Mesodermal cell (in vitro differentiated cells): ENCODE measurements around the gene FZD1.
A peak's percentile ranks its signal among the peaks of the same experiment; 100 is the strongest.

Experiments
- H3K27ac ChIP-seq: 2 replicates; pipeline ENCODE4 v1.7.0; 2013; ENCODE audit warnings: mild to moderate bottlenecking, low read depth, low read length, moderate library complexity; ENCODE audit not compliant: severe bottlenecking
- H3K36me3 ChIP-seq: 2 replicates; pipeline ENCODE4 v1.7.1; 2013; ENCODE audit warnings: mild to moderate bottlenecking, low read length, moderate library complexity; ENCODE audit not compliant: control insufficient read depth, insufficient read depth
- H3K4me1 ChIP-seq: one replicate; pipeline ENCODE4 v1.7.1; 2013; ENCODE audit warnings: mild to moderate bottlenecking, low read length; ENCODE audit not compliant: insufficient read depth, control insufficient read depth, poor library complexity, severe bottlenecking
- H3K4me3 ChIP-seq: 2 replicates; pipeline ENCODE4 v1.7.0; 2013; ENCODE audit warnings: low read length, control low read depth, mild to moderate bottlenecking; ENCODE audit not compliant: insufficient read depth, poor library complexity, severe bottlenecking; ENCODE audit errors: extremely low read depth
- H3K9me3 ChIP-seq: 2 replicates; pipeline ENCODE4 v1.7.1; 2013; ENCODE audit warnings: mild to moderate bottlenecking, low read length, moderate library complexity; ENCODE audit not compliant: control insufficient read depth
- whole genome bisulfite sequencing, 2 experiments: methylation state at CpG; one replicate each; pipeline ENCODE4 v1.1.5; 2013; ENCODE audit warnings: missing lambda C conversion rate in 2 of 2; ENCODE audit not compliant: insufficient coverage in 2 of 2; 5-methylcytosine and 5-hydroxymethylcytosine counted together

FZD1 gene

GRCh38 chr7:91240376-91240941 is 23.8 kb upstream of the FZD1 start:
- Histone ChIP-seq H3K36me3 (no peaks in the 10 kb centered on the region), H3K27ac (no peak overlapping the region), H3K9me3 (no peaks in the 10 kb centered on the region), H3K4me3 (no peak overlapping the region), H3K4me1 (peaks cover 15% of the 10 kb centered on the region)
- 76 to 93% methylated on average over 2 of the region's 2 CpGs for WGBS, 2 experiments

DNA sequence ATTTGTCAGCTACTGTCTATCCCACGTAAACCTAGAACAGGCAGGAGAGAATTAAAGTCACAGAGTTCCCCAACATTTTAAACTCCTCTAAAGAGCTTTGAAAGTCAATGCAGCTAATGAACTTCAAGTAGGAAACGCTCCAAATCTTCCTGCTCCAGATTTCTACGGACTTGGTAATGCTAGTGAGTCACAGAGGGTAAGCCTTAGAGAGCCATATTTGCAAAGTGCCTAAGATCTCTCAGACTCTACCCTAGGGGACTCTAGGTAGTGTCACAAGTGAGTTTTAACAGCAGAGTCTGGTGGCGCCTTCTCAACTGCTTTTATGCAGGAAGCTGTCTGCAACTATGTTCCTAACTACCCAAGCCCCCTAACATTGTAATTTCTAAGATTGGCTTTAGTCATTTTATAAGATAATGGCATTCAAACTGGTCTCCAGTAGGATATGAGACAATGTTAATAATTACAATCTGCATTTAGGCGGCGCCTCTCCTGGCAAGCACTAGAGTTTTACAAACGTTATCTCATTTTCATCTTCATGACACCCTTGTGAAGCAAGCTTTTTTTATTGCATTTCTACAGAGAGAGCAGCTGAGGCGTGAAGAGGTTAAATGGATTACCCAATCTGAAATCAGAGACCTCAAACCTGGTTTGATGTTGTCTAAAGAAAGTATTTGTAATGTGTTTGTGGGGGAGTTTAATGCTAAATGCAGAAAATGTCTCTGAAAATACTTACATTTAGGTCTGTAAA is 22.0 kb upstream of the FZD1 start:
- Histone ChIP-seq H3K27ac (no peak overlapping the region), H3K4me1 (peaks cover 15% of the 10 kb centered on the region)

GRCh38 chr7:91243591-91244301 is 20.5 kb upstream of the FZD1 start:
- Histone ChIP-seq H3K4me3 (no peak overlapping the region), H3K27ac (no peak overlapping the region), H3K4me1 (peaks cover 17% of the 10 kb centered on the region), H3K36me3 (no peaks in the 10 kb centered on the region), H3K9me3 (no peaks in the 10 kb centered on the region)
- 88 to 93% methylated on average over 3 of the region's 6 CpGs for WGBS, 2 experiments

More for the DNA sequence above, 22.0 kb upstream of the FZD1 start:
- no peaks in the 10 kb centered on the region for H3K36me3 ChIP-seq
- no peak overlapping the region for H3K4me3 ChIP-seq
- WGBS, 2 experiments: 85 to 95% methylated on average over 4 to 6 of the region's 8 CpGs
- no peaks in the 10 kb centered on the region for H3K9me3 ChIP-seq

GRCh38 chr7:91247500-91247899 is 16.7 kb upstream of the FZD1 start:
- Histone ChIP-seq H3K27ac (no peak overlapping the region), H3K4me1 (peaks cover 11% of the 10 kb centered on the region), H3K4me3 (no peak overlapping the region), H3K36me3 (no peaks in the 10 kb centered on the region), H3K9me3 (no peaks in the 10 kb centered on the region)

GRCh38 chr7:91248996-91249395 is 15.2 kb upstream of the FZD1 start:
- Histone ChIP-seq H3K9me3 (no peaks in the 10 kb centered on the region), H3K27ac (no peak overlapping the region), H3K4me1 (peaks cover 11% of the 10 kb centered on the region), H3K36me3 (no peaks in the 10 kb centered on the region), H3K4me3 (no peak overlapping the region)
- WGBS, 2 experiments: 71 to 78% methylated on average over 2 of the region's 2 CpGs

DNA sequence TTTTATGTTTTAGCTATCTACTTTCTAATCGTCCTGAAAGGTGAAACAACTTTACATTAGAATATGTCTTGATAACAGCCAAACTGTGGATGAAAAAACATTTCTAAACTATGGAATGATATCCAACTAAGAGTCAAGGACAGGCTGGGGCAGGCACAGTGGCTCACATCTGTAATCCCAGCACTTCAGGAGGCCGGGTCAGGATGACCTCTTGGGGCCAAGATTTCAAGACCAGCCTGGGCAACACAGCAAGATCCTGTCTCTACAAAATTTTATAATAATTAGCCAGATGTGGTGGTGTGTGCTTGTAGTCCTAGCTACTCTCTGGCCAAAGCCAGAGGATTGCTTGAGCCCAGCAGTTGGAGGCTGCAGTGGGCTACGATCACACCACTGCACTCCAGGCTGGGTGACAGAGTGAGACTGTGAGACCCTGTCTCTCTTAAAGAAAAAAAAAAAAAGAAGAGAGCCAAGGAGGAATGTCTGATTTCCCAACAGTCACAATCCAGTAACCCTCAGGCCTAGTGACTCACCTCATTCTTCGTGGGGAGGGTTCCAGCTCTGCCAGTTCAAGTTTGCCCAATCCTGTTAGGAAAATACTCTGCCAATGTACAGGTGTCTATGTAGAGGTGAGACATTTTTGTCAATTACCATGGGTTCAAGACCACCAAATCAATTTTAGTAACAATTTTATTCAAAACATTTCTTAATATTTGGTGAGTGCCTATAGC is 14.6 kb upstream of the FZD1 start:
- H3K4me1 ChIP-seq: peaks cover 11% of the 10 kb centered on the region
- no peak overlapping the region for H3K27ac ChIP-seq
- H3K9me3 ChIP-seq: no peaks in the 10 kb centered on the region
- 80 to 83% methylated on average over 1 to 2 of the region's 4 CpGs for whole genome bisulfite sequencing, 2 experiments
- H3K4me3 ChIP-seq: no peak overlapping the region
- H3K36me3 ChIP-seq: no peaks in the 10 kb centered on the region

GRCh38 chr7:91250706-91251105 is 13.5 kb upstream of the FZD1 start:
- Histone ChIP-seq H3K9me3 (no peaks in the 10 kb centered on the region), H3K36me3 (no peaks in the 10 kb centered on the region), H3K27ac (no peak overlapping the region), H3K4me1 (peaks cover 11% of the 10 kb centered on the region), H3K4me3 (no peak overlapping the region)
- WGBS, 2 experiments: 91 to 97% methylated on average over 3 of the region's 4 CpGs

DNA sequence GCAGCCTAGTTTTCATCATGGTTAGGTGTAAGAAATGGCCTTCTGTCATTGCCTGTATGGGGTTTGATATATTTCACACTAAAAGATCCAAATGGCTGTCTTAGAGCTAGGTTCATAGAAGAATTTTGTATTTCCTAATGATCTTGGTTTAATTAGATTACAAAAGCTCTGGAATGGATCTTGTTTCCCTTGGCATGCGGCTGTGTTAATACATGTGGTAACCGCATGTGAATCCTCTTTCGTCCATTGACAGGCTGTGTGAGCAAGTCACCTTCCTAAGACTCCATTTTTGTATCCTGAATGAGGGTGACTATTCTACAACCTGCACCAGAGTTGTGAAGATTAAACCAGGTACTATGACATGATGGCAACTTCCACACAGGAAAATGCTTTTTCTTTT is 12.4 kb upstream of the FZD1 start:
- 90 to 100% methylated on average over 1 to 2 of the region's 3 CpGs for WGBS, 2 experiments
- Histone ChIP-seq H3K36me3 (no peaks in the 10 kb centered on the region), H3K4me1 (peaks cover 11% of the 10 kb centered on the region), H3K9me3 (peaks cover 3% of the 10 kb centered on the region), H3K4me3 (no peak overlapping the region), H3K27ac (no peak overlapping the region)

GRCh38 chr7:91263384-91264045 is 718 bp upstream of the FZD1 start:
- H3K4me1 ChIP-seq: no peaks in the 10 kb centered on the region
- H3K27ac ChIP-seq: peak overlapping the region; percentile 84
- peak overlapping the region; percentile 65 for H3K4me3 ChIP-seq
- 2% methylated on average over 11 to 15 of the region's 32 CpGs for whole genome bisulfite sequencing, 2 experiments
- no peaks in the 10 kb centered on the region for H3K36me3 ChIP-seq
- no peaks in the 10 kb centered on the region for H3K9me3 ChIP-seq

- no peaks in the 10 kb centered on the region for H3K9me3 ChIP-seq
- peak overlapping the region; percentile 84 for H3K27ac ChIP-seq
- H3K36me3 ChIP-seq: no peaks in the 10 kb centered on the region
- no peaks in the 10 kb centered on the region for H3K4me1 ChIP-seq
- 0 to 1% methylated on average over 70 to 75 of the region's 78 CpGs for WGBS, 2 experiments
- H3K4me3 ChIP-seq: peak overlapping the region; percentile 65
Measured at GRCh38 chr7:91264924-91265681, 870 bp downstream of the FZD1 start.
